Natural killer cell (primary cell): ENCODE results near the gene NAV3. TPM values are rescaled to one million over a fixed set of nuclear protein-coding genes. Genes with fewer than 3 reads are reported as not detected.

ENCODE experiments used
- ATAC-seq, 3 donors: fragments of 150-1000 bp in 2 of 3; fragments of 200-7000 bp in 1 of 3; cut with Tn5 transposase; 1 replicate in 1 of 3; 2 replicates in 2 of 3; pipeline ENCODE4 v1.10.0; 2021; ENCODE audit warnings: mild to moderate bottlenecking in 2 of 3, moderate library complexity in 2 of 3
- DNase-seq, 2 donors: peaks; one replicate each; pipeline versions ENCODE4 v3.0.0 to v3.0.0-alpha.2; 2013 to 2021; ENCODE audit warnings: mixed read lengths in 1 of 2
- H3K27ac ChIP-seq: one replicate; pipeline ENCODE4 v1.5.1; 2013; ENCODE audit warnings: mild to moderate bottlenecking, low read length
- H3K27me3 ChIP-seq: one replicate; pipeline ENCODE4 v1.6.1; 2013; ENCODE audit warnings: low read length; ENCODE audit not compliant: control insufficient read depth, insufficient read depth
- H3K36me3 ChIP-seq: one replicate; pipeline ENCODE4 v1.6.1; 2013; ENCODE audit warnings: low read length; ENCODE audit not compliant: control insufficient read depth, insufficient read depth
- H3K4me1 ChIP-seq: one replicate; pipeline ENCODE4 v1.6.1; 2013; ENCODE audit warnings: low read length; ENCODE audit not compliant: control insufficient read depth, insufficient read depth
- H3K4me3 ChIP-seq: one replicate; pipeline ENCODE4 v1.5.1; 2013; ENCODE audit warnings: low read length
- H3K9me3 ChIP-seq: one replicate; pipeline ENCODE4 v1.6.1; 2013; ENCODE audit warnings: low read length; ENCODE audit not compliant: control insufficient read depth, insufficient read depth
- H3K27ac Mint-ChIP-seq, 2 donors: one replicate each; pipeline ENCODE4 v1.8.0; 2022; ENCODE audit warnings: mild to moderate bottlenecking in 2 of 2, mixed read lengths in 2 of 2, moderate library complexity in 1 of 2
- H3K27me3 Mint-ChIP-seq, 2 donors: one replicate each; pipeline ENCODE4 v1.8.0; 2022; ENCODE audit warnings: low read depth in 2 of 2, mixed read lengths in 2 of 2
- H3K36me3 Mint-ChIP-seq: one replicate; pipeline ENCODE4 v1.8.0; 2022; ENCODE audit warnings: mixed read lengths
- H3K4me1 Mint-ChIP-seq, 2 donors: one replicate each; pipeline ENCODE4 v1.8.0; 2022; ENCODE audit warnings: mixed read lengths in 2 of 2
- H3K4me3 Mint-ChIP-seq: one replicate; pipeline ENCODE4 v1.8.0; 2022; ENCODE audit warnings: mild to moderate bottlenecking, moderate library complexity, mixed read lengths
- H3K9me3 Mint-ChIP-seq, 2 donors: one replicate each; pipeline ENCODE4 v1.8.0; 2022; ENCODE audit warnings: mixed read lengths in 2 of 2
- CTCF ChIP-seq: fragments of 200-600 bp; IDR thresholded peaks from one replicate; pipeline ENCODE4 v1.8.0; 2022; ENCODE audit warnings: antibody characterized with exemption
- whole genome bisulfite sequencing: methylation state at CpG from one replicate; pipeline ENCODE4 v1.1.7; 2013; ENCODE audit warnings: missing lambda C conversion rate; ENCODE audit not compliant: insufficient coverage; 5-methylcytosine and 5-hydroxymethylcytosine counted together
- intact Hi-C: fragments of 100-400 bp; cut with micrococcal nuclease; formaldehyde crosslinking; loops from one replicate; pipeline ENCODE4 v1.14.2; 2022
- total RNA-seq, 4 donors: library from RNA; stranded (reverse); fragments of 120-200 nt in 1 of 4; gene quantifications; one replicate each; pipeline versions ENCODE4 v1.2.3 to v1.2.4, GENCODE V29; 2013 to 2022

The NAV3 gene
- total RNA-seq, 3 donors from 2014 or later (not counting 1 experiment from before 2014, with no cell fraction given) = not detected

GRCh38 chr12:77878901-77879300 lies 48.2 kb downstream of the NAV3 start:
- Mint-ChIP-seq H3K36me3 (no peaks in the 10 kb centered on the region), H3K27ac (no peak overlapping the region), H3K27me3 (no peaks in the 10 kb centered on the region), H3K9me3 (peaks cover 8% of the 10 kb centered on the region in 2 donors), H3K4me3 (no peak overlapping the region), H3K4me1 (no peaks in the 10 kb centered on the region)
- no peaks in the 10 kb centered on the region for H3K9me3 ChIP-seq
- ATAC-seq = no peak
- WGBS = 100% methylated on average over 2 of the region's 3 CpGs
- no peak for DNase-seq
- no peaks in the 10 kb centered on the region for H3K27me3 ChIP-seq
- TF ChIP-seq CTCF = no peak
- no peak overlapping the region for H3K4me3 ChIP-seq
- intact Hi-C loops = no loop called here
- no peaks in the 10 kb centered on the region for H3K36me3 ChIP-seq
- no peak overlapping the region for H3K27ac ChIP-seq
- H3K4me1 ChIP-seq = no peaks in the 10 kb centered on the region

- no peaks in the 10 kb centered on the region for H3K36me3 ChIP-seq
- H3K4me3 Mint-ChIP-seq = no peak overlapping the region
- H3K4me3 ChIP-seq = no peak overlapping the region
- H3K4me1 Mint-ChIP-seq = no peaks in the 10 kb centered on the region
- H3K27me3 Mint-ChIP-seq = no peaks in the 10 kb centered on the region
- ATAC-seq (no peak), DNase-seq (no peak)
- intact Hi-C loops = no loop called here
- peaks cover 6% of the 10 kb centered on the region for H3K36me3 Mint-ChIP-seq
- no peak overlapping the region for H3K27ac ChIP-seq
- peaks cover 12 to 19% of the 10 kb centered on the region in 2 donors for H3K9me3 Mint-ChIP-seq
- H3K9me3 ChIP-seq = no peaks in the 10 kb centered on the region
- no peak for TF ChIP-seq CTCF
- H3K4me1 ChIP-seq = no peaks in the 10 kb centered on the region
- H3K27ac Mint-ChIP-seq = no peak overlapping the region
- no peaks in the 10 kb centered on the region for H3K27me3 ChIP-seq
Observed at GRCh38 chr12:77882709-77883108, 52.0 kb downstream of the NAV3 start.

GRCh38 chr12:77888611-77889010 lies 57.9 kb downstream of the NAV3 start:
- DNase-seq (no peak), ATAC-seq (no peak)
- no peak overlapping the region for H3K4me3 Mint-ChIP-seq
- Histone ChIP-seq H3K27ac (no peak overlapping the region), H3K9me3 (peaks cover 3% of the 10 kb centered on the region), H3K36me3 (no peaks in the 10 kb centered on the region), H3K27me3 (no peaks in the 10 kb centered on the region), H3K4me1 (no peaks in the 10 kb centered on the region), H3K4me3 (no peak overlapping the region)
- no CpG with 5 or more reads among the region's 1 CpG for WGBS
- intact Hi-C loops = no loop called here
- peaks cover 8 to 11% of the 10 kb centered on the region in 2 donors for H3K9me3 Mint-ChIP-seq
- H3K27me3 Mint-ChIP-seq = no peaks in the 10 kb centered on the region
- peaks cover 6% of the 10 kb centered on the region for H3K36me3 Mint-ChIP-seq
- no peak overlapping the region for H3K27ac Mint-ChIP-seq
- H3K4me1 Mint-ChIP-seq = no peaks in the 10 kb centered on the region
- no peak for TF ChIP-seq CTCF

DNA sequence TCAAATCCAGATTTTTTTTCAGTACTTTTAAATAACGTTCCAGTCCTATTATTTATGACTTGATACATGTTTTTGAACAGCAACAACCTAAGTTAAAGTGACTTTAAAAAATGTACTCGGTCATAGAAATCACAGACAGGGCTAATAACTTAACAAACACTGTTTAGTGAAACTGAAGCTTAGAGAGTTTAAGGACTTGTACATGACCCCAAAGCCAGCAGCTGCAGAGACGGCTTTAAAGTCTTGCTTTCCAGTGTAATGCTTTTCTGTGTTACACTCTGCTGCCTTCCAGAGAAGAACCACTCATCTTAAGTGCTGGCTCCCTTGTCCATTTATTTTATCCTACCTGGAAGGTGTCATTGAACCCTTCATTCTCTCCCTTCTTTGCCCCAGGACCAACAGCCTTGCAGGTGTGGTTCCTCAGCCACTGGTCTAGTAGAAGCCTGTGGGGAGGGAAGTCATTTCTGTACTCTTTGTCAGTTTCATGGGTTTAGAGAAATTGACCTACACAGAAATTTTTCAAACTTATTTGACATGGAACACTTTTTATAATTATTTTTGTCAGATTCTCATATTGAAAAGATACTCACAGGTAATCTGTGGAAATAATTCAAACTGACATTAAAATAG lies 60.9 kb downstream of the NAV3 start:
- H3K36me3 Mint-ChIP-seq = peaks cover 6% of the 10 kb centered on the region
- WGBS = 83% methylated on average over 1 of the region's 3 CpGs
- H3K9me3 ChIP-seq = peaks cover 3% of the 10 kb centered on the region
- ATAC-seq = no peak
- H3K4me1 ChIP-seq = no peaks in the 10 kb centered on the region
- H3K4me3 Mint-ChIP-seq = no peak overlapping the region
- intact Hi-C loops = no loop called here
- DNase-seq = no peak
- H3K27ac Mint-ChIP-seq = no peak overlapping the region
- no peak overlapping the region for H3K27ac ChIP-seq
- H3K9me3 Mint-ChIP-seq = peaks cover 6 to 7% of the 10 kb centered on the region in 2 donors
- no peaks in the 10 kb centered on the region for H3K27me3 Mint-ChIP-seq
- no peak overlapping the region for H3K4me3 ChIP-seq
- H3K4me1 Mint-ChIP-seq = no peaks in the 10 kb centered on the region
- no peaks in the 10 kb centered on the region for H3K27me3 ChIP-seq
- no peaks in the 10 kb centered on the region for H3K36me3 ChIP-seq
- TF ChIP-seq CTCF = no peak
